Choroid plexus epithelial cell (primary cell): ENCODE data around the gene B4GALT2.

Source experiments
- DNase-seq: peaks from one replicate; pipeline ENCODE4 v3.0.0-alpha.2; 2010; ENCODE audit warnings: low read depth
- H3K4me3 ChIP-seq: 2 replicates; pipeline ENCODE4 v1.5.1; 2011; ENCODE audit warnings: low read depth, mild to moderate bottlenecking, control low read depth, low read length, moderate library complexity
- CTCF ChIP-seq: conservative IDR thresholded peaks from 2 replicates; pipeline ENCODE4 v1.5.1; 2011; ENCODE audit warnings: low read depth, mild to moderate bottlenecking, control low read depth, inconsistent platforms, low read length, moderate library complexity

The B4GALT2 gene

GRCh38 chr1:43938892-43939587, 40.0 kb upstream of the B4GALT2 start:
- TF ChIP-seq CTCF: no peak
- no peak for DNase-seq
- no peak overlapping the region for H3K4me3 ChIP-seq

GRCh38 chr1:43942411-43942810, 36.6 kb upstream of the B4GALT2 start:
- H3K4me3 ChIP-seq: no peak overlapping the region
- no peak for TF ChIP-seq CTCF
- no peak for DNase-seq

GRCh38 chr1:43944860-43945259, 34.1 kb upstream of the B4GALT2 start:
- no peak overlapping the region for H3K4me3 ChIP-seq
- no peak for DNase-seq
- TF ChIP-seq CTCF: no peak

GRCh38 chr1:43945674-43946235, 33.3 kb upstream of the B4GALT2 start:
- no peak for TF ChIP-seq CTCF
- peak overlapping the region; percentile 96 for H3K4me3 ChIP-seq
- DNase-seq: no peak

- DNase-seq: peak; percentile 97
- peak; percentile 57 for TF ChIP-seq CTCF
- H3K4me3 ChIP-seq: peak within 1 kb of the TSS; percentile 96
Measured at GRCh38 chr1:43946236-43947060, 32.6 kb upstream of the B4GALT2 start, which contains the start of gene IPO13. Gene IPO13 (plus strand): TSS chr1:43946950. CDS start chr1:43947601, 651 bp downstream.

- peak overlapping the region; percentile 96 for H3K4me3 ChIP-seq
- DNase-seq: no peak
- no peak for TF ChIP-seq CTCF
Measured at GRCh38 chr1:43947061-43947873, 31.7 kb upstream of the B4GALT2 start.
